Activated CD4-positive, alpha-beta memory T cell treated with anti-CD3 and anti-CD28 coated beads for 36 hours (primary cell): Measurements from ENCODE around the gene DDX10. TPM values are rescaled to one million over a fixed set of nuclear protein-coding genes. Genes with fewer than 3 reads are reported as not detected.

Experiments used
- CTCF ChIA-PET: fragments of 350-600 bp; sonication (Branson Sonifier 250); formaldehyde crosslinking; loops from one replicate; lab custom pipeline; 2021; ENCODE audit warnings: antibody characterized with exemption, inconsistent platforms; lab: Charles Lee
- POLR2A ChIA-PET: fragments of 350-600 bp; sonication (Branson Sonifier 250); formaldehyde crosslinking; loops from one replicate; lab custom pipeline; 2021; ENCODE audit warnings: antibody characterized with exemption; lab: Charles Lee
- DNase-seq: peaks from one replicate; pipeline ENCODE4 v3.0.0-alpha.2; 2020
- H3K27ac Mint-ChIP-seq: one replicate; pipeline ENCODE4 v1.8.0; 2021; ENCODE audit warnings: mixed read lengths
- H3K27me3 Mint-ChIP-seq: one replicate; pipeline ENCODE4 v1.8.0; 2021; ENCODE audit warnings: mixed read lengths
- H3K36me3 Mint-ChIP-seq: one replicate; pipeline ENCODE4 v1.8.0; 2021; ENCODE audit warnings: mixed read lengths
- H3K4me1 Mint-ChIP-seq: one replicate; pipeline ENCODE4 v1.8.0; 2021; ENCODE audit warnings: low read depth, mixed read lengths
- H3K4me3 Mint-ChIP-seq: one replicate; pipeline ENCODE4 v1.8.0; 2021; ENCODE audit warnings: mild to moderate bottlenecking, mixed read lengths
- H3K9me3 Mint-ChIP-seq: one replicate; pipeline ENCODE4 v1.8.0; 2021; ENCODE audit warnings: mixed read lengths
- intact Hi-C: fragments of 100-400 bp; cut with micrococcal nuclease; formaldehyde crosslinking; loops from one replicate; pipeline ENCODE4 v1.15.1; 2023
- total RNA-seq, 2 experiments: library from RNA; stranded (reverse); gene quantifications; one replicate each; pipeline ENCODE4 v1.2.3, GENCODE V29; 2021

The DDX10 gene
- total RNA-seq, result 10 to 100 TPM; 34.8 to 37.7 TPM

- intact Hi-C loops, result loop anchor here (1.0 to 10.0 kb wide), 7 partner anchors 68 to 1100 kb away; partner anchors contain the start of genes ACAT1, ALKBH8, C11orf65 and CUL5
- Mint-ChIP-seq H3K4me1 (peaks cover 44% of the 10 kb centered on the region), H3K9me3 (no peaks in the 10 kb centered on the region), H3K4me3 (peak within 1 kb of the TSS; percentile 100), H3K27ac (peak within 1 kb of the TSS; percentile 80), H3K36me3 (peaks cover 5% of the 10 kb centered on the region), H3K27me3 (no peaks in the 10 kb centered on the region)
- CTCF ChIA-PET, result interaction anchor here (0.5 to 3.8 kb wide), 11 partner anchors 11 to 656 kb away, joined by 3 to 15 read pairs (median 5); partner anchors contain the start of gene CUL5
- POLR2A ChIA-PET, result interaction anchor here (1.9 kb wide), 1 partner anchor 68 kb away, joined by 7 read pairs; no protein-coding TSS in a partner anchor
- peak; percentile 99 for DNase-seq
Measured at GRCh38 chr11:108664730-108665525, at the start of gene DDX10. Gene DDX10, plus strand, starts transcription at chr11:108665069. Its CDS starts 85 bp downstream, at chr11:108665154.

GRCh38 chr11:108616549-108616948 is 48.3 kb upstream of the DDX10 start:
- H3K9me3 Mint-ChIP-seq, result no peaks in the 10 kb centered on the region
- H3K27ac Mint-ChIP-seq, result no peak overlapping the region
- H3K4me1 Mint-ChIP-seq, result peaks cover 9% of the 10 kb centered on the region
- H3K36me3 Mint-ChIP-seq, result no peaks in the 10 kb centered on the region
- H3K4me3 Mint-ChIP-seq, result no peak overlapping the region
- no peak for DNase-seq
- peaks cover 17% of the 10 kb centered on the region for H3K27me3 Mint-ChIP-seq
- ChIA-PET POLR2A (no interaction called here), CTCF (no interaction called here)
- intact Hi-C loops, result no loop called here

GRCh38 chr11:108617055-108617454 is 47.8 kb upstream of the DDX10 start:
- ChIA-PET CTCF (no interaction called here), POLR2A (no interaction called here)
- intact Hi-C loops, result no loop called here
- H3K27me3 Mint-ChIP-seq, result peaks cover 17% of the 10 kb centered on the region
- H3K4me3 Mint-ChIP-seq, result no peak overlapping the region
- peaks cover 11% of the 10 kb centered on the region for H3K4me1 Mint-ChIP-seq
- H3K27ac Mint-ChIP-seq, result no peak overlapping the region
- H3K9me3 Mint-ChIP-seq, result no peaks in the 10 kb centered on the region
- H3K36me3 Mint-ChIP-seq, result no peaks in the 10 kb centered on the region
- DNase-seq, result no peak

GRCh38 chr11:108618529-108618928 is 46.3 kb upstream of the DDX10 start:
- no peaks in the 10 kb centered on the region for H3K9me3 Mint-ChIP-seq
- DNase-seq, result no peak
- ChIA-PET POLR2A (no interaction called here), CTCF (no interaction called here)
- H3K36me3 Mint-ChIP-seq, result no peaks in the 10 kb centered on the region
- H3K27ac Mint-ChIP-seq, result no peak overlapping the region
- H3K27me3 Mint-ChIP-seq, result peaks cover 19% of the 10 kb centered on the region
- peaks cover 11% of the 10 kb centered on the region for H3K4me1 Mint-ChIP-seq
- intact Hi-C loops, result no loop called here
- no peak overlapping the region for H3K4me3 Mint-ChIP-seq

- ChIA-PET POLR2A (no interaction called here), CTCF (interaction anchor here (1.7 kb wide), 1 partner anchor 504 kb away, joined by 5 read pairs; no protein-coding TSS in a partner anchor)
- no peaks in the 10 kb centered on the region for H3K9me3 Mint-ChIP-seq
- no peak for DNase-seq
- no peak overlapping the region for H3K4me3 Mint-ChIP-seq
- H3K36me3 Mint-ChIP-seq, result no peaks in the 10 kb centered on the region
- peaks cover 21% of the 10 kb centered on the region for H3K4me1 Mint-ChIP-seq
- H3K27ac Mint-ChIP-seq, result no peak overlapping the region
- intact Hi-C loops, result loop anchor here (1.0 to 10.0 kb wide), 8 partner anchors 106 to 421 kb away; partner anchors contain the start of genes C11orf65, NPAT and POGLUT3
- peaks cover 20% of the 10 kb centered on the region for H3K27me3 Mint-ChIP-seq
Measured at GRCh38 chr11:108620958-108621772, 43.7 kb upstream of the DDX10 start.

- Mint-ChIP-seq H3K36me3 (no peaks in the 10 kb centered on the region), H3K9me3 (no peaks in the 10 kb centered on the region), H3K27me3 (peaks cover 18% of the 10 kb centered on the region), H3K4me3 (no peak overlapping the region), H3K27ac (no peak overlapping the region), H3K4me1 (peaks cover 21% of the 10 kb centered on the region)
- intact Hi-C loops, result loop anchor here (5.0 to 10.0 kb wide), 2 partner anchors 128 to 320 kb away; partner anchors contain the start of gene POGLUT3
- ChIA-PET POLR2A (no interaction called here), CTCF (interaction anchor here (1.7 kb wide), 1 partner anchor 505 kb away, joined by 5 read pairs; no protein-coding TSS in a partner anchor)
- DNase-seq, result no peak
Measured at GRCh38 chr11:108622341-108622740, 42.5 kb upstream of the DDX10 start.

GRCh38 chr11:108624196-108624925 is 40.5 kb upstream of the DDX10 start:
- DNase-seq, result no peak
- H3K4me1 Mint-ChIP-seq, result peaks cover 21% of the 10 kb centered on the region
- peaks cover 12% of the 10 kb centered on the region for H3K27me3 Mint-ChIP-seq
- ChIA-PET POLR2A (no interaction called here), CTCF (no interaction called here)
- intact Hi-C loops, result loop anchor here (1.0 to 10.0 kb wide), 3 partner anchors 31 to 322 kb away; partner anchors contain the start of genes EXPH5 and POGLUT3
- no peaks in the 10 kb centered on the region for H3K9me3 Mint-ChIP-seq
- no peak overlapping the region for H3K4me3 Mint-ChIP-seq
- no peaks in the 10 kb centered on the region for H3K36me3 Mint-ChIP-seq
- no peak overlapping the region for H3K27ac Mint-ChIP-seq

GRCh38 chr11:108628326-108628725 is 36.5 kb upstream of the DDX10 start:
- POLR2A ChIA-PET, result no interaction called here
- no peak overlapping the region for H3K4me3 Mint-ChIP-seq

GRCh38 chr11:108628812-108629211 is 36.1 kb upstream of the DDX10 start:
- Mint-ChIP-seq H3K4me3 (no peak overlapping the region), H3K4me1 (peaks cover 11% of the 10 kb centered on the region), H3K27me3 (peaks cover 12% of the 10 kb centered on the region), H3K9me3 (no peaks in the 10 kb centered on the region), H3K36me3 (no peaks in the 10 kb centered on the region), H3K27ac (no peak overlapping the region)
- ChIA-PET POLR2A (no interaction called here), CTCF (interaction anchor here (1.0 to 1.3 kb wide), 2 partner anchors 11 to 20 kb away, joined by 3 to 4 read pairs; no protein-coding TSS in a partner anchor)
- DNase-seq, result no peak
- intact Hi-C loops, result loop anchor here (10.0 kb wide), 1 partner anchor 134 kb away; the partner anchor contains the start of gene POGLUT3

More at GRCh38 chr11:108628326-108628725, 36.5 kb upstream of the DDX10 start:
- H3K4me1 Mint-ChIP-seq, result peaks cover 11% of the 10 kb centered on the region
- no peaks in the 10 kb centered on the region for H3K9me3 Mint-ChIP-seq
- H3K27ac Mint-ChIP-seq, result no peak overlapping the region
- intact Hi-C loops, result loop anchor here (10.0 kb wide), 1 partner anchor 134 kb away; the partner anchor contains the start of gene POGLUT3
- CTCF ChIA-PET, result interaction anchor here (1.0 to 1.3 kb wide), 2 partner anchors 11 to 20 kb away, joined by 3 to 4 read pairs; no protein-coding TSS in a partner anchor
- no peaks in the 10 kb centered on the region for H3K36me3 Mint-ChIP-seq
- DNase-seq, result no peak
- H3K27me3 Mint-ChIP-seq, result peaks cover 12% of the 10 kb centered on the region

- POLR2A ChIA-PET, result no interaction called here
- peaks cover 10% of the 10 kb centered on the region for H3K4me1 Mint-ChIP-seq
- no peaks in the 10 kb centered on the region for H3K9me3 Mint-ChIP-seq
- CTCF ChIA-PET, result interaction anchor here (1.3 kb wide), 1 partner anchor 19 kb away, joined by 4 read pairs; no protein-coding TSS in a partner anchor
- DNase-seq, result no peak
- H3K36me3 Mint-ChIP-seq, result no peaks in the 10 kb centered on the region
- H3K27me3 Mint-ChIP-seq, result peaks cover 12% of the 10 kb centered on the region
- H3K4me3 Mint-ChIP-seq, result no peak overlapping the region
- intact Hi-C loops, result loop anchor here (10.0 kb wide), 1 partner anchor 134 kb away; the partner anchor contains the start of gene POGLUT3
- H3K27ac Mint-ChIP-seq, result no peak overlapping the region
Measured at GRCh38 chr11:108629274-108629673, 35.6 kb upstream of the DDX10 start.
